Stimulated activated CD8-positive, alpha-beta memory T cell treated with anti-CD3 and anti-CD28 coated beads, Interleukin-15, amount 100 ng/mL, for 4 hours (primary cell): ENCODE results near the gene RAB24.

Experiments
- DNase-seq, 2 donors: peaks; one replicate each; pipeline ENCODE4 v3.0.0-alpha.2; 2020; ENCODE audit warnings: low read depth in 2 of 2

The RAB24 gene

DNA sequence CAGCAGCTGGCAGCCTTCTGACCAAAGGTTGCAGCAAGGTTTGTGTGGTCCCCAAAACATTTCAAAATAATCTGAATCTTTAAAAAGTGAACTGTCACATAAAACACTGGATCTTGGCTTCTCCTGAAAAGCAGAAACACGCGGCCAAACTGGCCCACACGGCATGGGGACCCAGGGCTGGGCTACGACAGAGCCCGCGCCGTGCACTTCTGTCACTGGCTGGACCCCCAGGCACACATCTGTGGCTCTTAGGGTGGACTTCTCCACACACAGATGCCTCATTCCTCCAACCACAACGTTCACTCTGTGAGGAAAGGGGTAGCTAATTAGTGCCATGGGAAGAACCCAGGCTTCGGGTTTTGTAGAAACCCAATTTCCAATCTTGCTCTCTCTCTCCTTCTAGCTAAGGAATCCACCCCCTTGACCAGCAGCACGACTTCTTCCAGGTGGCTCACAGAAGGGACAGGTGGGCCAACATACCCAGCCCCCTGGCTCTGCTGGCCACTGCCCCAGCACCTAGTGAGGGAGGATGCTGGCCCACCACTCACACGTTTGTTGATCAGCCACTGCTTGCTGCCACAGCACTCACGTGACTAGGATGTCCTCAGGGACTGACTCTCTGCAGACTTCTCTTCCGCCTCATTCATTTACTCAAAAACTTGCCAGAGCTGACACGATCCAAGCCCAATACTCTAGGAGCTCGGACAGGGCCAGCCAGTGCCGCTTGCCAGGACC, 30.1 kb upstream of the RAB24 start:
- DNase-seq = no peak

DNA sequence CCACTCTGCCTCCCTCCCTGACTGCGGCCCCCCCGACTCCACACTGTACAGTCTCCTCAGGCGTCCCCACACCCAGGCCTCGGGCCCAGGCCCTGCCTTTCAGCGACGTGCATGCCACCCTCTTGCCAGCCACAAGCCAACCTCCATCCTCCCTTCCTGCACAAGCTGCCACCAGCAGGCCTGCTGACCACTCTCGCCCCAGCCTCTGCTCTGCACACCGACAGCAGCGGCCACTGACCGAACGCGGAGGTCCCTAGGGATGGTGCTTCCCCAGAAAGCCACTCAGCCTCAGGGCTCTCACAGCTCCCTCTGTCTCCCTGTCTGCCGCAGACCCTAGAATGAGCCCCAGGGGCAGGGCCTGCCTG, 29.4 kb upstream of the RAB24 start:
- no peak for DNase-seq

DNA sequence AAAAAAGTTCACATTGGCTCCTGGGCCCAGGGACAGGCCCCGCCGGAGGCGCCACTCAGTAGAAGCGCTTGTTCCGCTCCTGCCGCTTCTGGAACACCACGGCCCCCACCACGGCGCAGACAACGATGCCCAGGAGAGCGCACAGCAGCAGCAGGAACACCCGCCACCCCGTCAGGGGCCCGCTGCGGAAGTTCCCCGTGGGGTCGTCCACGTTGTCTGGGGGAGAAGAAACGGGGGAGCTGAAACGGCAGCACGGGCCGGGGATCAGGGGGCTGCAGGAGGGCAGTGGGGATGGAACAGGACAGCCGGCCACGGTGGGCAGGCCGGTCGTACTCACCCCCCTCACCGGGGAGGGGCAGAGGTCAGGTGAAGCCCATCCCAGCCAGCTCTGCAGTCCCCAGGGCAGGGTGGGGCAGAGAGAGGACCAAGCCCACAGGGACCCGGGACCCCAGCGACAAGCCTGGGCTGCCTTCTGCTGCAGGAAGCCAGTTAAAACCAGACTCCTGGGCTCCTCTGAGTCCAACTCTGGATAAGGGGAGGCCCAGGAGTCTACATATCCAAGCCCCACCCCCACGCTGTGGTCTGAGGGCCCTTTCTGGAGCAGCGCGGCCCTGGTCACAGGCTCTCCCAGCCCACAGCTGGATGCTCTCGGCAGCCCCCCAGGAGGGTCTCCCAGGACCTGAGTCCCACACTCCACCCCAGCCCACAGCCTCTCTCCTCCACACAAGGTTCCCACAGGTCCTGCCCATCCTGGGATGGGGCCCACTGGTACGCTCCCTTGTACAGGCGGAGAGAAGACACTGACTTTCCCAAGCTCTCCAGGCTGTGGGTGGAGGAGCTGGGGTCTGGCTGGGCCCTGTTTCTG, 28.7 kb upstream of the RAB24 start:
- DNase-seq = no peak

- no peak for DNase-seq
These were observed 27.7 kb upstream of the RAB24 start for GRCh38 chr5:177330991-177331842.

DNA sequence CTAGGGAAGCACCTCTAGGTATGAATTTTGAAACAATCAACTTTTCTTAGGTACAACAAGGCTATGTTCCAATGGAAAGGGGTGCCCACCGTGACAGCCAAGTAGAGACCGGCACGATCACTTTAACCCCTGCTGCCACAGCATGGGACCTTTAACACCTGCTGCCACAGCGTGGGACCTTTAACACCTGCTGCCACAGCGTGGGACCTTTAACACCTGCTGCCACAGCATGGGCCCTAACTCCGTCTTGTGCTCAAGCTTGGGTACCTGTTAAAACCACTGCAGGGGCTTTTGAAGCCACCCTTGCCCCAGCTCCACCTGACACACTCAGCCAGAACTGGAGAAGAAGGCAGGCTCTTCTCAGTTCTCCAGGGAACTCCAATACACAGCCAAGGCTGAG, 26.4 kb upstream of the RAB24 start:
- DNase-seq = no peak

DNA sequence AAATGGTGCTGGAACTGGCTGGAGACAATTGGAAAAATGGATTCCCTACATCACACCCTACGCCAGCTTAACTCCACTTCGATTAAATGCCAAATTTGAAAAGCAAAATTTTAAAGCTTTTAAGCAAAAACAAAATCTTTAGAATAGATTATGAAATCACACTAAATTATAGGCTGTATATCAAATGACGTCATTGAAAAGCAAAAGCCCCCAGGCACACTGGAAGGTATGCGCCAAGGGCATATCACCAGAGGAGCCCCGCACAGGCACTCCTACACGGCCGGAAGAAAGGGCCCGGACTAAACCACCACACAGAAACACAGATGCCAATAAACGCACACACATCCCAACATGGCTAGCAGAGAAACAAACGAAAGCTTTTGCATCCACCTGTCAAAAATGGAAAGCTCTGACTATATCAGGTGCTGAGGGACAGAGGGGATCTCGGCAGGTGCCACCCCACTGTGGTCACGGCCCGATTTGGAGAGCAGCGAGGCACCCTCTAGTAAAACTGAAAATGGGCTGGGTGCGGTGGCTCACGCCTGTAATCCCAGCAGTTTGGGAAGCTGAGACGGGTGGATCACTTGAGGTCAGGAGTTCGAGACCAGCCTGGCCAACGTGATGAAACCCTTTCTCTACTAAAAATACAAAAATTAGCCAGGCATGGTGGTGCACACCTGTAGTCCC, 25.2 kb upstream of the RAB24 start:
- DNase-seq = no peak

DNA sequence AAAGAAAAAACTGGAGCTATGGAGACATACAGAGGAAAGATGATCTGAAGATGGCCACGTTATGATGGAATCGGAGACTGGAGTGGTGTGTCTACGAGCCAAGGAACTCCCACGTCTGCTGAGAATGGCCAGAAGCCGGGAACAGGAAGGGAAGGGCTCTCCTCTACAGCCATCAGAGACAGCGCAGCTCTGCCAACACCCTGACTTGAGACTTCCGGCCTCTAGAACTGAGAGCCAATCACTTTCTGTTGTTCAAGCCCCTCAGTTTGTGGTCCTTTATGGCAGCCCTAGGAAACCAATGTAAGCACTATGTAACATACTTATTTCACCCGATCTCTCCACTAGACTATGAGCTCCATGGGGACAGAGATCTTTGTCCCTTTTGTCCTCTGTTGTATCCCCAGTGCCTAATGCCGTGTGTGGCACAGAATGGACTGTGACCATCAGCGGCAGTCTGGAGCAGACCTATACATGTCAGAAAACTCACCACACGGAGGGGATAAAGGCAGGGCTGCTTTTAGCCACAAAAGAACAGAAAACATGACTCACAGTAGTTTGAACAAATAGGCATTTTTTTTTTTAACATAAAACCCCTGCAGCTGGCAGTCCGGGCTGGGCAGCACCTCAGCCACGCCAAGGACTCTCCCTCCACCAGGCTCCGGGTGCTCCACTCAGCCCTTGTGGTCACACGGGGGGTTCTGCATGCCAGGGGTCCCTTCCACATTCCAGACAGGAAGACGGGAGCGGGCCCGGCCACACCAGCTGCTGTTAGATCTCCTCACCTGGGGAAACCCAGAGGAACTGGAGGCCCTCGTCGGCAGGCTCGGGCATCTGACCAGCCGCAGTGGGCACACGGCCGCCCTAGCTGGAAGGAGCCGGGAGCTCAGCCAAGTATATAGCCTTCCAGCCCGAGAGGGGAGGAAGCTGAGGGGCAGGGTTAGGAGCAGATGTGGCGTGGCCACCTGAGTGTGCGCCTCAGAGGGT, 24.3 kb upstream of the RAB24 start:
- no peak for DNase-seq

DNA sequence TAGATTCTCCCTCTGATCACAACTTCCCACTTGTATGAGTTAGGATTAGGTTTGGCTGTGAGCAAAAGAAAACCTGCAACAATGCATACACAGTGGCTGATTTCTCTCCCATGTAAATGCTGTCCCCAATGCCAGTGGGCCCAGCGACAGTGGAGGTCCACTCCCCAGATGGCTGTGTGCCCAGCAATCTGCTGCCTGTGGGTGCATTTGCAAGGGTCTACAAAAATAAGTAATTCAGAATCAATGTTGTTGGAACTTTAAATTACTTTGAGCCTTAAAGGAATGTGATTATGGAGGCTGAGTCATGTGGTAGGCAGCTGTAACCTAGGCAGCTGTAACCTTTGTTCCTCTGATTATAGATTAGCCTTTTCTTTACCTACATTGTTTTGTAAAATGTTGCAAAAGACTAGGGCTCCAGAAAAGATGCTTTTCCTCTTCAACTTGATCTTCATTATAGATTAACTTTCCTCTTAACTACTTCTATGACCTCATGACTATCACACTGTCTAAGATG, 22.4 kb upstream of the RAB24 start:
- no peak for DNase-seq

- no peak for DNase-seq
These were observed 17.4 kb upstream of the RAB24 start for GRCh38 chr5:177320879-177321278.

DNA sequence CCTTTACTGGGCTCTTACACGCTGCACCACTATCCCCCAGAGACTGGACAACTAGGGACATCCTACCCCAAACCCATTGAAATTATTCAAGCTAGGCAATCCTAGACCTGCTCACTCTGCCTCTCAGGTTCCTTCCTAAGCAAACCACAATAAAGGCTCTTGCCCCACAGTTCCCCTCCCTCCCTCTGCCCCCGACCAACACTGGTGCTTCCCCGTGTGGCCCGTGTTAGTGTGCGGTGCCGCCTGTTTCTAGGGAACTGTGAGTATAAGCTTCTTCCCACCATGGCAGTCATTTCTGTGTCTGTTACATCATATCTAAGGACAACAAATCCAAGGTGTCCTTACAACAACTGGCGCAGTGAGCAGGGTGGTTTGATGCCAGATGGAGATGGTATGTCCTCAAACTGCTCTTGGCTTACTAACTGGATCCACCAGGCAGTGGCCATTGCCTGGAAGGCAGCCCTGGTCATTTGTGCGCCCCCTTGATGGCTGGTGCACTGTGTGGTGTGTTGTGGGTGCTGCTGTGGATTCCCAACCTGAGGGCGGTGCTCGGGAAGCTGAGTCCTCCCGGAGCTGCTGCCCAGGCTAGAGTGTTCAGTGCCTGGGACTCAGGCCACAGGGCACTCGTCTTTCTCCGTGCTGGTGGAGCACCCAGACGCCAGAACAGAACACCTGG, 16.5 kb upstream of the RAB24 start:
- DNase-seq = no peak

- peak in 1 of 2 donors; percentile 64 for DNase-seq
These were observed 14.4 kb upstream of the RAB24 start for GRCh38 chr5:177317959-177318377.

DNA sequence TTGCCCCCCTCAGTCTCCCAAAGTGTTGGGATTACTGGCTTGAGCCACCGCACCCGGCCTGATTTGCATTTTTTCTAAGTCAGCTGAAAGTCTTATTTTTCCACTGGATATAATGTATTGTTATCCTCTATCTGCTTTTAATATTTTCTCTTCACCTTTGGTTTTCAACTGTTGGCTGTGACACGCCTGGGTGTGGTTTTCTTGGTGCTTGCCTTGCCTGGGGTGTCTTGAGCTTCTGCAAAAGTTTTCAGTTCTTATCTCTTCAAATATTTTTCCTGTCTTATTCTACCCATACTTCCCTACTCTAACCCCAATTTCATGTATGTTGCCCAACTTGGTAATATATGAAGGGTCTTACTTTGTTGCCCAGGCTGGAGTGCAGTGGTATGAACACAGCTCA, 12.5 kb upstream of the RAB24 start:
- DNase-seq = no peak

DNA sequence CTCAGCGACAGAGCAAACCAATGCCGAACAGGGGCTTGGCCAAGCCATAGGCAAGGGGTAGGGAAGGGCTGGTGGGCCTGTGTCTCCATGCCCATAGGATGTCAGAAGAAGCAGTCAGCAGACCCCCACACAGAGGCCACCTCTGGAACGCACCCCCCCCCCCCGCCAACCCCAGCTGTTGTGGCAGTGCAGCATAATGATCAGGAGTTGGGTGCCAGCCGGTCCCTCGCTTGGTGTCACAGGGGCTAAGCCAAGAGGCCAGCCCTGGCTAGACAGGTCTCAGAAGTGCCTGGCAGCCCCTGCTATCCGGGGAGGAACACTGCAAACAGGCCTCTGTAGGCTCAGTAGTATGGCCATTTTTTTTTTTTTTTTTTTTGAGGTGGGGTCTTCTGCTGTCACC, 11.9 kb upstream of the RAB24 start:
- no peak for DNase-seq

DNA sequence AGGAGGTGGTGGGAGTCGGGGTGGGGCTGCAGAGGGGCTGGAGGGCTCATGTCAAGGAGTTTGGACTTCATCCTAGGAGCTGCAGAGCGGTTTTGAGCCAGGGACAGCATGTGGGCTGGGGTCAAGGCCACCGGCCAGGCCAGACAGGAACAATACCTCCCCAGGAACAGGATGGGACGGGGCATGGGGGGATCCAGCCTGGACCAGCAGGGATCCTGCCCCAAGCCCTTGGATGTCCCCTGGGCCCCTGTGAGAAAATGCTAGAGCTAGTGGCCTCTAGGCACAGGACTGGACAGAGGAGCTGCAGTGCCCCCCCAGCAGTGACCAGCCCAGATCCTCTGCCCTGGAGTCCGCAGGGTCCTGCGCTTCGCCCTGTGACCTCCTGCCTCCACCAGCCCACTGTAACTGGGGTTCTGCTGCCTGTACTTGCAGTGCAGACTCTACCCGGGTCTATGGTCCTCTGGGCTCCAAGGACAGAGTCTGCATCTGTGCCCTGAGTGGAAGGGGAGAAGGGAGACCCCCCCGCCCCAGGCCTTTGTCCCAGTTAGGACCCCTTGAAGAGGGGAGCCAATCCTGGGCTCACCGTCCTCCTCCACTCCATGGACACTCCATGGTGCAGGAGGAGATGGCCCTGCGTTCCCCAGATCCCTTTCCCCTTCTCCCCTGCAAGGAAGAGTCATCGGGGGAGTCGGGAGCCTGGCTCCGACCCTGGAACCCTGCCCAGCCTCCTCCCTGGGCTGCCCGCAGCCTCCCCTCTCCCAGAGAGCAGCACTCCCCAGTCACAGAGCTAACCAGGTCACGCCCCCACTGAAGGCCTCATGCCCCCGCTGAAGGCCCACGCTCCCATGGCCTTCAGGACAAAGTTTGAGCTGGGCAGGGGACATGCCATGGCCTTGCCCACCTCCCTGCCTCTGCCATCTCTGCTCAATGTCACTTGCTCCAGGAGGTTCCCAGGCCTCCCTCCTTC, 11.1 kb upstream of the RAB24 start:
- no peak for DNase-seq

DNA sequence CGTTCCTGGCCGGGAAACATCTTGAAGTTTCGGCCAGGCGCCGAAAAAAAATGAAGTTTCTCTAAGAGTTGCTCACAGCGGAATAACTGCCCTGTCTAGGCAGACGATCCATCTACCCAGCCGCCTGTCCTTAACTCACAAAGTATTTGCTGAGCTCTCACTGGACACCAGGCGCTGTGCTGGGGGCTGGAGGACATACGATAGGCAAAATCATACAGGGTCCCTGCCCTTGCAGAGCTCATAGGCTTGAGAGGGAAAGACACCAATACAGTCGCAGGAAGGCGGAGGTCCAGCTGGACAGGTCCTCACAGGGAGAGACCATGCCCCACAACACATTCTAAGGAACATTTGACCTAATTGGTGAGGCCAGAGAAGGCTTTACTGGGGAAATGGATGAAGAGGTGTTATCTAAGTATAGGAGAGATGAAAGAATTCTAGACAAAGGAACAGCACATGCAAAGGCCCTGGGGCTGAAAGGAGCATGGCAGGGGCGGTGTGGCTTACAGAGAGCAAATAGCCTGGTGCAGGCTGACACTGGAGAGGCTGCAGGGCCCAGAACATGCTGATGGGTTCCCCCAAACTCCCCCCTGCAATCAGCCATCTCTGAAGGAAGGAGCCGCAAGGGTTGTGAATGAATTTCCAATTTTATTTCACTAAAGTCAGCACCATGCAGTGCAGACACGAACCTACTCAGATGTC, 10.2 kb upstream of the RAB24 start:
- no peak for DNase-seq

- no peak for DNase-seq
These were observed 9.2 kb upstream of the RAB24 start for GRCh38 chr5:177312649-177313181.
